Measurements from ENCODE around the gene SLC25A47.

DNA sequence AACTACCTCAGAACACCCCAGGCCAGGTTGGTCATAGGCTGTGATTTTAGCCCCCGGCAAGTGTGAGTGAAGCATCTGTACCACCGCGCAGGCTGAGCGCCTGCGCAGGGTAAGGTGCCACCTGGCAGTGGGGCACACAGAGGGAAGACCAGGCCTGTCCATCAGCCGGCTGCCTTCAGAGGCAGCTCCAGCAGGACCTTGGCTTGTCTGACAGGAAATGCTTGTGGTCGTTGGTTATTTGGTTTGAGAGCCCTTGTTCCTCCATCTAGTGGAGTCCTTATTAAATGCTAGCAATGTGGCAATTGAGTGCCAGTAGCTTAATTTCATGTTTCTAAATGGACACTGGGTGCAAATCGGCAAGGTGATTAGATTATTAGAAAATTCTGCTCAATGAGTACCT, 44.4 kb upstream of the SLC25A47 start:
- no peak for TF ChIP-seq CTCF (IDR thresholded peaks at IDR 0.05; ENCODE audit: low read depth, low read length, poor library complexity, severe bottlenecking)
- no peak for TF ChIP-seq EZH2phosphoT487 (IDR thresholded peaks at IDR 0.05; ENCODE audit: borderline replicate concordance, low read length)
